ENCODE data around the gene ITGB7. TPM values are rescaled to one million over a fixed set of nuclear protein-coding genes. Genes with fewer than 3 reads are reported as not detected.

The ITGB7 gene
- total and polyA plus RNA-seq, 9 of the 15 experiments (the other 6 are each of a cell fraction or from before 2014, with no cell fraction given): 0.06 to 2.0 (median 0.67) TPM

- TF ChIP-seq ZNF830 (CRISPR knock-in tag; IDR thresholded peaks at IDR 0.05): no peak
- no peak for TF ChIP-seq HNRNPL (IDR thresholded peaks at IDR 0.05; ENCODE audit: low read depth, low read length)
- no peak for TF ChIP-seq DNMT1 (IDR thresholded peaks at IDR 0.05)
- peak; percentile 90 for TF ChIP-seq NFRKB (IDR thresholded peaks at IDR 0.05; ENCODE audit: low read depth)
- no peak for TF ChIP-seq CREM (IDR thresholded peaks at IDR 0.05; ENCODE audit: low read depth)
- peak; percentile 58; the same call in 1 of the 2 replicates for TF ChIP-seq LEF1 (IDR thresholded peaks at IDR 0.05)
- TF ChIP-seq TRIM24 (IDR thresholded peaks at IDR 0.05): peak; percentile 43 to 61; a peak in 3 of 4 replicates
These were observed 59.9 kb downstream of the ITGB7 start (continued) for GRCh38 chr12:53147181-53147580.

GRCh38 chr12:53145383-53146260, 61.4 kb downstream of the ITGB7 start:
- ChIA-PET CTCF (ENCODE audit: low intra/inter-chr PET ratio) (no interaction called here), POLR2A (interaction anchor here (0.6 to 1.1 kb wide), 4 partner anchors 14 to 598 kb away, joined by 3 to 4 read pairs (median 4); no protein-coding TSS in a partner anchor)
- Histone ChIP-seq H2AFZ (ENCODE audit: low read depth, low read length) (no peak overlapping the region), H3K36me3 (ENCODE audit: control insufficient read depth, insufficient read depth, low read length) (no peaks in the 10 kb centered on the region), H3K4me2 (ENCODE audit: insufficient read depth, low read length) (no peak overlapping the region), H3K9me3 (replicated peaks; ENCODE audit: control insufficient read depth, insufficient read depth, low read depth, low read length) (peaks cover 5% of the 10 kb centered on the region), H4K20me1 (replicated peaks; ENCODE audit: control insufficient read depth, insufficient read depth, low read length) (no peaks in the 10 kb centered on the region), H3K9me1 (ENCODE audit: control insufficient read depth, insufficient read depth, low read length) (no peaks in the 10 kb centered on the region), H3K27me3 (ENCODE audit: control insufficient read depth in 2 of 2, insufficient read depth in 2 of 2, low read length in 2 of 2) (no peaks in the 10 kb centered on the region), H3K9ac (ENCODE audit: insufficient read depth in 1 of 2, low read depth in 2 of 2, low read length in 2 of 2) (peak overlapping the region in 1 of 2 experiments; percentile 42; a peak in 1 of 4 replicates), H3K4me1 (replicated peaks in 1 of 2; ENCODE audit: control insufficient read depth in 2 of 2, insufficient read depth in 2 of 2, low read length in 2 of 2) (peaks cover 6 to 9% of the 10 kb centered on the region in 2 experiments; a peak in 3 of 5 replicates), H3K27ac (ENCODE audit: extremely low read depth, low read depth, low read length) (no peak overlapping the region), H3K79me2 (ENCODE audit: control insufficient read depth, insufficient read depth, low read length) (no peaks in the 10 kb centered on the region), H3K4me3 (no peak overlapping the region)
- no peak for FAIRE-seq
- in situ Hi-C loops (cut with MboI): no loop called here
- TF ChIP-seq MED1 (CRISPR knock-in tag; IDR thresholded peaks at IDR 0.05; ENCODE audit: borderline replicate concordance): no peak
- DNase-seq (ENCODE audit: extremely low read depth in 1 of 4, low spot score in 3 of 4): no peak
- no peak for ATAC-seq
- intact Hi-C loops (cut with micrococcal nuclease): no loop called here
- 49% methylated on average over 5 of the region's 5 CpGs for WGBS (ENCODE audit: insufficient coverage, low coverage, missing lambda C conversion rate)
- BruUV-seq (replicated peaks): no TSS peak
